Measurements from ENCODE around the gene CREB3. TPM values are rescaled to one million over a fixed set of nuclear protein-coding genes. Genes with fewer than 3 reads are reported as not detected.

CREB3 gene
- total and polyA plus RNA-seq, 2 experiments from 2014 or later = 20.3 to 32.4 TPM

GRCh38 chr9:35690614-35691333, 41.7 kb upstream of the CREB3 start:
- H3K36me3 ChIP-seq (ENCODE audit: insufficient read depth) = peaks cover 4% of the 10 kb centered on the region; the same call in 1 of the 2 replicates
- H3K27me3 ChIP-seq (ENCODE audit: insufficient read depth) = no peaks in the 10 kb centered on the region
- peak overlapping the region; percentile 62; the same call in 1 of the 2 replicates for H3K27ac Mint-ChIP-seq
- peaks cover 31% of the 10 kb centered on the region for H3K36me3 Mint-ChIP-seq (ENCODE audit: low read depth)
- H2AFZ ChIP-seq = peak overlapping the region; percentile 92
- peak; percentile 76 for DNase-seq (ENCODE audit: low spot score)
- TF ChIP-seq POLR2AphosphoS5 (IDR thresholded peaks at IDR 0.05; ENCODE audit: low read depth) (peak; percentile 7; the same call in 1 of the 2 replicates), ZNF331 (CRISPR knock-in tag; IDR thresholded peaks at IDR 0.05; ENCODE audit: low read depth) (no peak)
- H4K20me1 ChIP-seq (replicated peaks; ENCODE audit: insufficient read depth) = peaks cover 6% of the 10 kb centered on the region; the same call in 1 of the 2 replicates
- peak; percentile 42 for ATAC-seq
- peaks cover 3% of the 10 kb centered on the region for H3K27me3 Mint-ChIP-seq (ENCODE audit: insufficient read depth, low read depth, poor library complexity)
- H3K4me1 ChIP-seq (ENCODE audit: insufficient read depth) = peaks cover 17% of the 10 kb centered on the region; the same call in 1 of the 2 replicates
- H3K4me3 ChIP-seq = peak overlapping the region; percentile 94
- H3K9me2 ChIP-seq (ENCODE audit: insufficient read depth) = no peaks in the 10 kb centered on the region
- H3K4me3 Mint-ChIP-seq = peak overlapping the region; percentile 95
- no peaks in the 10 kb centered on the region for H3F3A ChIP-seq (replicated peaks; ENCODE audit: low read depth)
- H3K4me2 ChIP-seq = peak overlapping the region; percentile 96
- peaks cover 22% of the 10 kb centered on the region for H3K79me2 ChIP-seq (replicated peaks; ENCODE audit: insufficient read depth)
- peak overlapping the region; percentile 87; the same call in 1 of the 2 replicates for H3K27ac ChIP-seq (ENCODE audit: low read depth)
- H3K4me1 Mint-ChIP-seq = peaks cover 33% of the 10 kb centered on the region
- no peaks in the 10 kb centered on the region; the same call in 1 of the 3 replicates for H3K9me3 Mint-ChIP-seq

- peak; percentile 38 for ATAC-seq
- no peak overlapping the region; the same call in 1 of the 2 replicates for H3K27ac ChIP-seq (ENCODE audit: low read depth)
- H3K9me2 ChIP-seq (ENCODE audit: insufficient read depth) = no peaks in the 10 kb centered on the region
- Mint-ChIP-seq H3K27me3 (ENCODE audit: insufficient read depth, low read depth, poor library complexity) (peaks cover 3% of the 10 kb centered on the region), H3K9me3 (no peaks in the 10 kb centered on the region; the same call in 1 of the 3 replicates), H3K36me3 (ENCODE audit: low read depth) (peaks cover 27% of the 10 kb centered on the region), H3K4me1 (peaks cover 33% of the 10 kb centered on the region), H3K4me3 (peak overlapping the region; percentile 95), H3K27ac (peak overlapping the region; percentile 79; the same call in 1 of the 2 replicates)
- H3K4me1 ChIP-seq (ENCODE audit: insufficient read depth) = peaks cover 17% of the 10 kb centered on the region; the same call in 1 of the 2 replicates
- peaks cover 22% of the 10 kb centered on the region for H3K79me2 ChIP-seq (replicated peaks; ENCODE audit: insufficient read depth)
- DNase-seq (ENCODE audit: low spot score) = peak; percentile 60
- H2AFZ ChIP-seq = peak overlapping the region; percentile 92; the same call in 1 of the 2 replicates
- peak overlapping the region; percentile 94 for H3K4me3 ChIP-seq
- peaks cover 6% of the 10 kb centered on the region; the same call in 1 of the 2 replicates for H4K20me1 ChIP-seq (replicated peaks; ENCODE audit: insufficient read depth)
- no peaks in the 10 kb centered on the region for H3K27me3 ChIP-seq (ENCODE audit: insufficient read depth)
- H3K36me3 ChIP-seq (ENCODE audit: insufficient read depth) = no peaks in the 10 kb centered on the region
- H3F3A ChIP-seq (replicated peaks; ENCODE audit: low read depth) = no peaks in the 10 kb centered on the region
- H3K4me2 ChIP-seq = peak overlapping the region; percentile 96
- TF ChIP-seq POLR2AphosphoS5 (IDR thresholded peaks at IDR 0.05; ENCODE audit: low read depth) (no peak), ETS1 (IDR thresholded peaks at IDR 0.05) (no peak; the same call in 1 of the 2 replicates), JUNB (IDR thresholded peaks at IDR 0.05; ENCODE audit: unreplicated experiment) (no peak), ZNF331 (CRISPR knock-in tag; IDR thresholded peaks at IDR 0.05; ENCODE audit: low read depth) (no peak), ZNF114 (CRISPR knock-in tag; IDR thresholded peaks at IDR 0.05) (no peak), ZNF462 (CRISPR knock-in tag; IDR thresholded peaks at IDR 0.05) (no peak), CREB1 (CRISPR knock-in tag; IDR thresholded peaks at IDR 0.05; ENCODE audit: low read depth) (no peak), STAT1 (IDR thresholded peaks at IDR 0.05; ENCODE audit: unreplicated experiment) (no peak), NANOG (IDR thresholded peaks at IDR 0.05; ENCODE audit: borderline replicate concordance) (no peak), EZH2phosphoT487 (IDR thresholded peaks at IDR 0.05; ENCODE audit: unreplicated experiment) (no peak), EZH2 (IDR thresholded peaks at IDR 0.05; ENCODE audit: low read depth, unreplicated experiment) (no peak), CTCF (conservative IDR thresholded peaks at IDR 0.05; ENCODE audit: low read depth in 2 of 2) (no peak)
These were observed 41.2 kb upstream of the CREB3 start for GRCh38 chr9:35691334-35691650.
